Thyroid gland (tissue), 4 donors: ENCODE measurements around the gene ADGRB3.

Experiments
- POLR2A ChIP-seq, 2 donors: fragments of 450-650 bp; IDR thresholded peaks; one replicate each; pipeline ENCODE4 v1.6.1; 2017; ENCODE audit warnings: antibody characterized with exemption in 2 of 2, mild to moderate bottlenecking in 2 of 2, moderate library complexity in 1 of 2
- TF ChIP-seq, protein P1 (sequence below), 6 experiments: fragments of 200-600 bp in 3 of 6; fragments of 450-650 bp in 3 of 6; sonication (generic) in 3 of 6; IDR thresholded peaks; one replicate each; pipeline ENCODE4 v1.5.1; 2016 to 2019; ENCODE audit warnings: antibody characterized with exemption in 6 of 6, mild to moderate bottlenecking in 2 of 6, inconsistent platforms in 1 of 6, moderate library complexity in 1 of 6

DNA sequence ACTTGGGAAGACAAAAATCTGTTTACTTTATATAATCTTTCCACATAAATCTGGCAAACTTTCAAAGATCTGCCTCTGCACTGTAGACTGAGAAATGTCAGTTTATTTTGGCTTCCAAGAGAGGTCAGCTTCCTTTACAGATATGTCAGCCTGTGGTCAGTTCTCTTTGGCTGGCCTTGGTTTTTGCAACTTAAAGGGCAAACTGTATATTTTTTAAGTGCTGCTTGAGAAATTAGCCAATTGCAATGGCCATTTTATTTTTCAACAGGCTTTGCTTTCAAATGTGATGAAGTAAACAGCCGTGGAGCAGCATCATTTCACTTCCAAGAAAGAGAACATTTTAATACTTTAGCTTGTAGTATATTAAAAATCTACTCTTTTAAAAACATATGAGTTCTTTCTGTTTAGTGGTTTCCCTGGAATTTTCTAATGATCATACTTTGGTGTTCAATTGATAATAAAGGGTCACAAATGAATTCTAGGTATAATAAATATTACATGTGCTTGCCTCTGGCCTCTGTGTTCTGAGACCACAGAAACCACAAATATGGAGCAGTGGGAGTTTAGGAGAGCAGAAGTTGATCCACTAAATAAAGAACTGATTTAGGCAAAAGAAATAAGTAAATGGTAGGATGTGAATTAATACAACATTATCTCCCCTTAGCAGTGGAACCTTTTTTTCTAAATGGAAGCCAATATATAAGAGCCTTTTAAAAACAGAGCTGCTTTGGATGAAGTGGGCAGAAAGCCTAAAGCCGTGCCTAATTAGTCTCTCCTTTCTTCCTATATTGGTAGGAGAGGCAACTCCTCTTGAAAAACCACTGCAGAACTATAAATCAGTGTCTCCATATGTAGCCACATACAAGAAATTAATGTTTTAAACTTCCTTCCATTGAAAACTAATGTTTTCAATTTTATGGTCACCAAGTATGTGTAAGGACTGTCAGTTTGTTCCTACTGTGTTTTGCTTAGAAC lies 16.2 kb downstream of the ADGRB3 start:
- TF ChIP-seq, protein P1, sequence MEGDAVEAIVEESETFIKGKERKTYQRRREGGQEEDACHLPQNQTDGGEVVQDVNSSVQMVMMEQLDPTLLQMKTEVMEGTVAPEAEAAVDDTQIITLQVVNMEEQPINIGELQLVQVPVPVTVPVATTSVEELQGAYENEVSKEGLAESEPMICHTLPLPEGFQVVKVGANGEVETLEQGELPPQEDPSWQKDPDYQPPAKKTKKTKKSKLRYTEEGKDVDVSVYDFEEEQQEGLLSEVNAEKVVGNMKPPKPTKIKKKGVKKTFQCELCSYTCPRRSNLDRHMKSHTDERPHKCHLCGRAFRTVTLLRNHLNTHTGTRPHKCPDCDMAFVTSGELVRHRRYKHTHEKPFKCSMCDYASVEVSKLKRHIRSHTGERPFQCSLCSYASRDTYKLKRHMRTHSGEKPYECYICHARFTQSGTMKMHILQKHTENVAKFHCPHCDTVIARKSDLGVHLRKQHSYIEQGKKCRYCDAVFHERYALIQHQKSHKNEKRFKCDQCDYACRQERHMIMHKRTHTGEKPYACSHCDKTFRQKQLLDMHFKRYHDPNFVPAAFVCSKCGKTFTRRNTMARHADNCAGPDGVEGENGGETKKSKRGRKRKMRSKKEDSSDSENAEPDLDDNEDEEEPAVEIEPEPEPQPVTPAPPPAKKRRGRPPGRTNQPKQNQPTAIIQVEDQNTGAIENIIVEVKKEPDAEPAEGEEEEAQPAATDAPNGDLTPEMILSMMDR (IDR thresholded peaks at IDR 0.05): no peak
- TF ChIP-seq POLR2A (IDR thresholded peaks at IDR 0.05): no peak
